HG02678 (cell line): ENCODE measurements around the gene PALLD.
"Not testable (repeated sequence)": the region's sequence is repeated elsewhere in the genome, so short reads cannot be mapped to it uniquely, and the experiment has no call there.

ENCODE experiments used
- ATAC-seq: cut with Tn5 transposase; IDR thresholded peaks from one replicate; pipeline ENCODE4 v1.9.1; 2021; ENCODE audit warnings: mild to moderate bottlenecking, moderate library complexity; ENCODE audit not compliant: unreplicated experiment

The PALLD gene

GRCh38 chr4:168490711-168491110 is 6.1 kb upstream of the PALLD start:
- ATAC-seq, result no peak

DNA sequence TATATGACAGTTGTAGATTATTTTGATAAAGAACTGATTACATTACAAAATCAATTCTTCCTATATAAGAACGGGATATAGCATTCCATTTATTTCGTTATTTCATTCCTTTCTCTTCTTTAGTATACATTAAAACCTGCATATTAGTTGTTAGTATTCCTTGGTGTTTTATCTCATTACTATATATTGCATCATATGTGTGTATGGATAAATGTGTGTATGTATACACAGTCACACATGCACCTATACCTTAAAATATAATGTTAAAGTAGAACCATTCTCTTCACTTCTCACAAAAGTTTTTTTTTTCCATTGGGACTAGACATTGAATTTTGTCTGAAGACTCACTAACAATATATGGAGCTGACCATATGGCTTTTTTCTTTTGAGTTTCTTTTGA is 5.3 kb upstream of the PALLD start:
- ATAC-seq, result no peak

DNA sequence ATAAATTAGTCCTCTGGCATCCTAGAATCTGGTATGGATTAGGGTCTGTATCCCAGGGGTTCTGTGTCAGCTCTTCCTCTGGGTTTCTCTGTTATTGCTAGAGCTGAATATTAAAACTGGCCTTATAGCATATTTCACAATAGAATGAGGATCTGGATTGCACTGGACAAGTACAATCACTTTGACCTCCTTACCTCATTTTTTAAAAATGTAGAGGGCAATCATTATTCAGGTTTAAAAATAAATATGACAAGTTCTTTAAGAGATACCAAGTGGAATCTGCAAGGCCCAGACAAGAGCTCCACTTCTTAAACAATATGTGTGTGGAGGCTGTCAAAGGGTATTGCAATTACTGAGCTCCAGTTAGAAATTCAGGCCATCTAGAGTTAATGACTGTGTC is 1.4 kb downstream of the PALLD start:
- no peak for ATAC-seq

DNA sequence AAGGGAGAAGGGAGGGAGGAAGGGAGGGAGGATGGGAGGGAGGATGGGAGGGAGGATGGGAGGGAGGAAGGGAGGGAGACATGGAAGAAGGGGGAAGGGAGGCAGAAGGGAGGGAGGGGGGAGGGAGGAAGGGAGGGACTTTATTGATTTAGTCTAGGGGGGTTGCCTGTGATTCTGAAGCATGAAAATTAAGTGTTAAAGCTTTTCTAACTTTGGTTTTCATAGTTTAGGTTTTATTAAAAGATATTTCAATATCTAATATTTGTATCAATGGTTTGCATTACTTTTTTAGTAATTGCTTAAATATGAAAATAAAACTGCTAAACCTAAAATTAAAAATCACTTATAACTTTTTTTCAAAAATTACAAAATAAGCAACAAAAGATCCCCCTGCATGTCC is 2.4 kb downstream of the PALLD start:
- no peak for ATAC-seq

DNA sequence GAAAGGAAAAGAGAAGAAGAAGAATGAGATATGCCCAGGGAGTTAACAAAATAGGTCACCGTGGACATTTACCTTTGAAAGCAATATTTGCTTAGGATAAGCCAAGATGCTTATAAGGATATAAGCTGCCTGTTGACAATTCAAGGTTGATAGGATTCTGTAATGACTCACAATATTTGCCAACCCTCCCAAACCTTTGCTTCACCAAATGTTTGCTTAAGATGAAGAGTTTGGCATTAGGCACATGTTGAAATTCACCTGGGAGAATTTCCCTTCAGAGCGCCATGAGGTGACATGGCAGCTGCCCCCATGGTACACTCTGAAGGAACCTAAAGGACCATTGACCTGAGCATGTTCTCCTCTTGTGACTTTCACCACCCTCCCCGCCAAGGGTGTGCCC is 4.6 kb downstream of the PALLD start:
- no peak for ATAC-seq

- no peak for ATAC-seq
Measured at GRCh38 chr4:168502861-168503260, 6.0 kb downstream of the PALLD start.

GRCh38 chr4:168503652-168504362 is 7.0 kb downstream of the PALLD start:
- ATAC-seq, result no peak

DNA sequence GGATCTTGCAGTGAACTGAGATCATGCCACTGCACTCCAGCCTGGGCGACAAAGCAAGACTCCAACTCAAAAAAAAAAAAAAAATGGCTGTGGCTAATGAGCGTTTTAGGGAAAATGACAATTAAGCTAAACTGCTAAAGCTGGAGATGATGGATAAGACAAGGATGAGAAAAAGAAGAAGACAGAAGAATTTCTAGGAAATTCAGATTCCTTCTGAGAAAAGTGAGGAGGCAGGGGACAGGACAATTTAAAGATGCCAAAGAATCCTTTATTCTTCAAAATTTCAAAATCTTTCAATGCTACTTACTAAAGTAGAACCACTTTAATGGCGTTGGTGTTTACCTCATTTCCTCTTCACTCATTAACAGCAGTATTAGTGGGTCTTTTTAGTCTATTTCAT is 7.7 kb downstream of the PALLD start:
- ATAC-seq, result no peak

GRCh38 chr4:168506014-168506413 is 9.2 kb downstream of the PALLD start:
- ATAC-seq, result no peak

DNA sequence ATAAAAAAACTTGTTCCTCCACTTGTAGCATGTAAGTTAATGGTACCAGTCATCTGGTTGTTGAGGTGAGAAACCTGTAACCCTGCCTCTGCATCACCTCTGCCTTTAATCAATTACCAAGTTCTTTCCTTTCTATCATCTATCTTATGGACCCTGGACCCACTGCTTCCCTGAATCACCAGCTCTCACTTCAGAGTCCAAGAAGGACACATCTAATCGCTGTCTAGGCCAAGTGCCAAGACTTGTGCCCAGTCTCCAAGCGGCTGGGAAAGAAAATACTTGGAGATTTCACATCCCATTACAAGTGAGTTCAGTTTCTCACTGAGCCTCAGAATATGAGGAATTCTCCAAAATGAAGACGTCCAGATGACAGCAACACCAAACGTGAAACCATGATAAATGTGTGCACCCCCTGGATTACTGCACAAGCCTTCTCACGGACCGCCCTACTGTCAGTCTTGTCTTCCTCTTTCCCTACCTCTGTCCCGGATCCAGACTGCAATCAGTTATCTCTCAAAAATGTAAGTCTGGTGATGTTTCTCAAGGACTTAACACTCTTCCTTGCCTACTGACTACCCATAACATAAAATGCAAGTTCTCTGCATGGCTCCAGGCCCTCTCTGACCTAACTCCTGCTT is 10.4 kb downstream of the PALLD start:
- ATAC-seq, result no peak

GRCh38 chr4:168508683-168509082 is 11.8 kb downstream of the PALLD start:
- ATAC-seq, result no peak

- no peak for ATAC-seq
Measured at GRCh38 chr4:168509786-168510185, 12.9 kb downstream of the PALLD start.

DNA sequence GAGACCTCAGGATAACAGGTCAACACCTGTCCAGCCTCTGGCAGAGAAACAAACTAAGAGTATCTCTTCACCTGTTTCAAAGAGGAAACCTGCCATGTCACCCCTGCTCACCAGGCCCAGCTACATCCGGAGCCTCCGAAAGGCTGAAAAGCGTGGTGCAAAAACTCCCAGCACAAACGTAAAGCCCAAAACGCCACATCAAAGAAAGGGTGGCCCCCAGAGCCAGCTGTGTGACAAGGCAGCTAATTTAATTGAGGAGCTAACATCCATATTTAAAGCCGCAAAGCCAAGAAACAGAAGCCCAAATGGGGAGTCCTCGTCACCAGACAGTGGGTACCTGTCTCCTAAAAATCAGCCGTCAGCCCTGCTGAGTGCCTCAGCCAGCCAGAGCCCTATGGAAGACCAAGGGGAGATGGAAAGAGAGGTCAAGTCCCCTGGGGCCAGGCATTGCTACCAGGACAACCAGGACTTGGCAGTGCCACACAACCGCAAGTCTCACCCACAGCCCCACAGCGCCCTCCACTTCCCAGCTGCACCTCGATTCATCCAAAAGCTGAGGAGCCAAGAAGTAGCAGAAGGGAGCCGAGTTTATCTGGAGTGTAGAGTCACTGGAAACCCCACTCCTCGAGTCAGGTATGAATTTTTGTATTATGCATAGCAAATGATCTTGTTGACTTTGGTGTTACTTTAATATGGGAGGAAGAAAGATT is 15.1 kb downstream of the PALLD start:
- no peak for ATAC-seq

DNA sequence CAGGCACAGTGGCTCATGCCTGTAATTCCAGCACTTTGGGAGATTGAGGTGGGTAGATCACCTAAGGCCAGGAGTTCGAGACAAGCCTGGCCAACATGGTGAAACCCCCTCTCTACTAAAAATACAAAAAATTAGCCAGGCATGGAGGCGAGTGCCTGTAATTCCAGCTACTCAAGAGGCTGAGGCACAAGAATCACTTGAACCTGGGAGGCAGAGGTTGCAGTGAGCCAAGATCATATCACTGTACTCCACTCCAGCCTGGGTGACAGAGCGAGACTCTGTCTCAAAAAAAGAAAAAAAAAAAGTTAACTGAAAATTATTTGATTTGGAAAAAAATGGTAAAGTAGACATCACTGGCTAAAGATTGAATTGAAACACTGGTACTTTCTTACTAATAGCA is 17.0 kb downstream of the PALLD start:
- ATAC-seq, result not testable (repeated sequence)

- no peak for ATAC-seq
Measured at GRCh38 chr4:168514249-168514852, 17.5 kb downstream of the PALLD start.

GRCh38 chr4:168515222-168516011 is 18.6 kb downstream of the PALLD start:
- ATAC-seq, result no peak

DNA sequence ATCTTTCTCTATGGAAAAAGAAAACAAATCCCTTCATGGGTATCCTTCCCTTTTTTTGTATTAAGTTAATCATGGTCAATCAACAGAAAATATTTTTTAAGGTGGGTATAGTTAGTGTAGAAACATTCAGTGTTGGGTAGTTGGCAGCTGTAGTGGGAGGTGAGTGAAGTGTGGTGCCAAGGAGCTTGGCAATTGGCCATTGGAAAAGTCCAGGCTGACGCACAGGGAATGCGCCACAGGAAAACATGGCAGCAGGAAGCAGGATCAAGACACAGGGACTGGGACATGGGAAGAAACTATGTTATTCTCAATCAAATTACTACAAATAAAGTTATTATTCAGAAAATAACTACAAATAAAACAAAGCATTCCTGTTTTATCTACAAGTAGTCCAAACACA is 20.0 kb downstream of the PALLD start:
- no peak for ATAC-seq

- no peak for ATAC-seq
Measured at GRCh38 chr4:168519576-168519975, 22.7 kb downstream of the PALLD start.

GRCh38 chr4:168521721-168522120 is 24.9 kb downstream of the PALLD start:
- no peak for ATAC-seq

- ATAC-seq, result no peak
Measured at GRCh38 chr4:168522356-168522755, 25.5 kb downstream of the PALLD start.
